H9 (cell line): ENCODE results near the gene NXN. TPM values are rescaled to one million over a fixed set of nuclear protein-coding genes. Genes with fewer than 3 reads are reported as not detected.

Source experiments
- DNase-seq: peaks from one replicate; pipeline ENCODE4 v3.0.0-alpha.2; 2017
- H2AFZ ChIP-seq: one replicate; pipeline ENCODE4 v1.6.1; 2013; ENCODE audit warnings: mild to moderate bottlenecking, low read length, control low read depth, moderate library complexity
- H2AK5ac ChIP-seq: 2 replicates; pipeline ENCODE4 v1.6.1; 2013; ENCODE audit warnings: low read length, control low read depth, mixed read lengths; ENCODE audit not compliant: insufficient read length
- H2BK120ac ChIP-seq: one replicate; pipeline ENCODE4 v1.6.1; 2013; ENCODE audit warnings: low read depth, mild to moderate bottlenecking, low read length, control low read depth, inconsistent platforms; ENCODE audit not compliant: poor library complexity, severe bottlenecking
- H2BK12ac ChIP-seq: 2 replicates; pipeline ENCODE4 v1.6.1; 2013; ENCODE audit warnings: low read length, control low read depth, mixed read lengths, low read depth; ENCODE audit not compliant: insufficient read length
- H2BK15ac ChIP-seq: 2 replicates; pipeline ENCODE4 v1.6.1; 2013; ENCODE audit warnings: low read depth, low read length, control low read depth
- H2BK20ac ChIP-seq: one replicate; pipeline ENCODE4 v1.6.1; 2013; ENCODE audit warnings: low read depth, mild to moderate bottlenecking, low read length, control low read depth, inconsistent platforms; ENCODE audit not compliant: poor library complexity, severe bottlenecking
- H2BK5ac ChIP-seq: 2 replicates; pipeline ENCODE4 v1.6.1; 2013; ENCODE audit warnings: low read length, control low read depth, mixed read lengths; ENCODE audit not compliant: insufficient read length
- H3K14ac ChIP-seq: 2 replicates; pipeline ENCODE4 v1.6.1; 2013; ENCODE audit warnings: low read length, control low read depth; ENCODE audit not compliant: insufficient read depth
- H3K18ac ChIP-seq: 2 replicates; pipeline ENCODE4 v1.6.1; 2013; ENCODE audit warnings: low read depth, mild to moderate bottlenecking, mixed read lengths, low read length, control low read depth; ENCODE audit not compliant: insufficient read length
- H3K23ac ChIP-seq: 2 replicates; pipeline ENCODE4 v1.6.1; 2013; ENCODE audit warnings: low read length, control low read depth, mixed read lengths, low read depth; ENCODE audit not compliant: insufficient read length
- H3K23me2 ChIP-seq: 2 replicates; pipeline ENCODE4 v1.6.1; 2013; ENCODE audit warnings: low read depth, mild to moderate bottlenecking, mixed read lengths, low read length, control low read depth; ENCODE audit not compliant: insufficient read length, poor library complexity, severe bottlenecking
- H3K27ac ChIP-seq: 2 replicates; pipeline ENCODE4 v1.5.1; 2013; ENCODE audit warnings: low read length, control low read depth, mixed read lengths, low read depth; ENCODE audit not compliant: insufficient read length
- H3K27me3 ChIP-seq: 2 replicates; pipeline ENCODE4 v1.6.1; 2013; ENCODE audit warnings: low read length, control low read depth, inconsistent platforms; ENCODE audit not compliant: insufficient read depth
- H3K4ac ChIP-seq: 2 replicates; pipeline ENCODE4 v1.6.1; 2013; ENCODE audit warnings: low read depth, mild to moderate bottlenecking, control low read depth, inconsistent platforms, low read length, moderate library complexity
- H3K4me1 ChIP-seq: 2 replicates; pipeline ENCODE4 v1.6.1; 2013; ENCODE audit warnings: low read length, control low read depth, inconsistent platforms; ENCODE audit not compliant: insufficient read depth
- H3K4me2 ChIP-seq: 2 replicates; pipeline ENCODE4 v1.6.1; 2013; ENCODE audit warnings: low read length, control low read depth, mixed read lengths; ENCODE audit not compliant: insufficient read length, insufficient read depth
- H3K56ac ChIP-seq: 2 replicates; pipeline ENCODE4 v1.6.1; 2013; ENCODE audit warnings: low read depth, mild to moderate bottlenecking, mixed read lengths, low read length, control low read depth; ENCODE audit not compliant: insufficient read length
- H3K79me1 ChIP-seq: 2 replicates; pipeline ENCODE4 v1.6.1; 2013; ENCODE audit warnings: low read depth, mild to moderate bottlenecking, moderate library complexity, low read length, control low read depth, inconsistent platforms; ENCODE audit not compliant: insufficient read depth, poor library complexity, severe bottlenecking
- H3K79me2 ChIP-seq: 2 replicates; pipeline ENCODE4 v1.6.1; 2013; ENCODE audit warnings: low read length, control low read depth, inconsistent platforms; ENCODE audit not compliant: insufficient read depth
- H3K9ac ChIP-seq: 2 replicates; pipeline ENCODE4 v1.6.1; 2013; ENCODE audit warnings: low read length, control low read depth, mixed read lengths; ENCODE audit not compliant: insufficient read length; ENCODE audit errors: extremely low read depth
- H3K9me3 ChIP-seq: one replicate; pipeline ENCODE4 v1.6.1; 2013; ENCODE audit warnings: low read depth, low read length, inconsistent platforms; ENCODE audit not compliant: control insufficient read depth
- H3T11ph ChIP-seq: one replicate; pipeline ENCODE4 v1.6.1; 2013; ENCODE audit warnings: mild to moderate bottlenecking, low read length, control low read depth, inconsistent platforms
- H4K20me1 ChIP-seq: one replicate; pipeline ENCODE4 v1.6.1; 2013; ENCODE audit not compliant: control insufficient read depth, insufficient read length, insufficient read depth
- H4K5ac ChIP-seq: 2 replicates; pipeline ENCODE4 v1.6.1; 2013; ENCODE audit warnings: low read depth, mild to moderate bottlenecking, mixed read lengths, low read length, control low read depth; ENCODE audit not compliant: insufficient read length
- H4K8ac ChIP-seq: replicated peaks from 2 replicates; pipeline ENCODE4 v1.6.1; 2013; ENCODE audit warnings: low read length, control low read depth, mixed read lengths, low read depth; ENCODE audit not compliant: insufficient read length
- H4K91ac ChIP-seq: 2 replicates; pipeline ENCODE4 v1.6.1; 2013; ENCODE audit warnings: low read depth, mild to moderate bottlenecking, moderate library complexity, mixed read lengths, low read length, control low read depth; ENCODE audit not compliant: insufficient read length
- H3K27ac Mint-ChIP-seq, 3 experiments: 2 replicates in 2 of 3; 3 replicates in 1 of 3; pipeline ENCODE4 v1.8.0; 2020 to 2021; ENCODE audit warnings: mixed read lengths in 3 of 3, mild to moderate bottlenecking in 1 of 3, moderate library complexity in 1 of 3
- H3K27me3 Mint-ChIP-seq: 2 replicates; pipeline ENCODE4 v1.8.0; 2021; ENCODE audit warnings: low read depth, mild to moderate bottlenecking, moderate library complexity, mixed read lengths
- H3K36me3 Mint-ChIP-seq, 3 experiments: 2 replicates in 2 of 3; 3 replicates in 1 of 3; pipeline ENCODE4 v1.8.0; 2020 to 2021; ENCODE audit warnings: low read depth in 3 of 3, mixed read lengths in 3 of 3; ENCODE audit not compliant: insufficient read depth in 1 of 3
- H3K4me1 Mint-ChIP-seq, 2 experiments: 2 replicates each; pipeline ENCODE4 v1.8.0; 2020; ENCODE audit warnings: mixed read lengths in 2 of 2
- H3K4me3 Mint-ChIP-seq, 2 experiments: 2 replicates in 1 of 2; 3 replicates in 1 of 2; pipeline ENCODE4 v1.8.0; 2020 to 2021; ENCODE audit warnings: mild to moderate bottlenecking in 2 of 2, mixed read lengths in 2 of 2, moderate library complexity in 1 of 2
- H3K9me3 Mint-ChIP-seq, 2 experiments: 2 replicates in 1 of 2; 3 replicates in 1 of 2; pipeline ENCODE4 v1.8.0; 2020; ENCODE audit warnings: mild to moderate bottlenecking in 2 of 2, mixed read lengths in 2 of 2, moderate library complexity in 1 of 2
- CTCF ChIP-seq: fragments of 200-600 bp; sonication (generic); conservative IDR thresholded peaks from 3 replicates; pipeline ENCODE4 v1.8.0; 2021; ENCODE audit warnings: antibody characterized with exemption, mild to moderate bottlenecking
- WGBS: extraction: QIAGEN DNeasy Blood & Tissue Kit; methylation state at CpG from one replicate; pipeline ENCODE4 v1.1.7; 2013; ENCODE audit warnings: missing lambda C conversion rate, low lambda C conversion rate, mixed read lengths; ENCODE audit not compliant: insufficient read length; ENCODE audit errors: extremely low coverage; 5-methylcytosine and 5-hydroxymethylcytosine counted together
- total RNA-seq: library from RNA; stranded (reverse); gene quantifications from 2 replicates; pipeline ENCODE4 v1.2.1, GENCODE V29; 2021

NXN gene
- total RNA-seq, 1 experiment from 2014 or later: 93.6 TPM

- H3K27ac ChIP-seq: no peak overlapping the region
- no peak for TF ChIP-seq CTCF
- no peak overlapping the region for H2BK20ac ChIP-seq
These were observed 27.9 kb upstream of the NXN start for GRCh38 chr17:1007310-1008007.

More at GRCh38 chr17:1007310-1008007, 27.9 kb upstream of the NXN start:
- Histone ChIP-seq H3K9me3 (no peaks in the 10 kb centered on the region), H3T11ph (no peak overlapping the region), H3K79me1 (no peaks in the 10 kb centered on the region), H3K18ac (no peak overlapping the region), H3K23me2 (no peaks in the 10 kb centered on the region), H3K9ac (no peak overlapping the region), H4K91ac (no peak overlapping the region), H2BK120ac (no peak overlapping the region), H2BK15ac (no peak overlapping the region), H2BK5ac (no peak overlapping the region), H4K5ac (no peak overlapping the region), H2AFZ (no peak overlapping the region), H3K23ac (no peak overlapping the region), H2AK5ac (no peak overlapping the region), H3K4ac (no peak overlapping the region), H3K56ac (no peak overlapping the region), H2BK12ac (no peak overlapping the region), H3K4me1 (no peaks in the 10 kb centered on the region), H3K4me2 (no peak overlapping the region), H4K8ac (no peak overlapping the region), H3K79me2 (no peaks in the 10 kb centered on the region), H3K14ac (no peak overlapping the region), H3K27me3 (no peaks in the 10 kb centered on the region), H4K20me1 (no peaks in the 10 kb centered on the region)
- no CpG with 5 or more reads among the region's 16 CpGs for WGBS
- Mint-ChIP-seq H3K36me3 (peaks cover 0 to 21% (median 10%) of the 10 kb centered on the region in 3 experiments; a peak in 6 of 7 replicates), H3K9me3 (no peaks in the 10 kb centered on the region), H3K27me3 (no peaks in the 10 kb centered on the region; the same call in 1 of the 2 replicates), H3K4me1 (peaks cover 8 to 9% of the 10 kb centered on the region in 2 experiments; a peak in 3 of 4 replicates), H3K4me3 (no peak overlapping the region), H3K27ac (no peak overlapping the region)
- no peak for DNase-seq
